Astrocyte (in vitro differentiated cells and primary cell): ENCODE data around the gene NTM.

Experiments
- EZH2 ChIP-seq: IDR thresholded peaks from 2 replicates; pipeline ENCODE4 v1.6.1; 2012; ENCODE audit warnings: mild to moderate bottlenecking, low read length, inconsistent platforms; ENCODE audit not compliant: insufficient read depth
- TF ChIP-seq, protein P1 (sequence below): IDR thresholded peaks from 2 replicates; pipeline ENCODE4 v1.5.1; 2011; ENCODE audit warnings: low read depth, mild to moderate bottlenecking, inconsistent platforms, low read length, moderate library complexity; ENCODE audit not compliant: insufficient read depth

DNA sequence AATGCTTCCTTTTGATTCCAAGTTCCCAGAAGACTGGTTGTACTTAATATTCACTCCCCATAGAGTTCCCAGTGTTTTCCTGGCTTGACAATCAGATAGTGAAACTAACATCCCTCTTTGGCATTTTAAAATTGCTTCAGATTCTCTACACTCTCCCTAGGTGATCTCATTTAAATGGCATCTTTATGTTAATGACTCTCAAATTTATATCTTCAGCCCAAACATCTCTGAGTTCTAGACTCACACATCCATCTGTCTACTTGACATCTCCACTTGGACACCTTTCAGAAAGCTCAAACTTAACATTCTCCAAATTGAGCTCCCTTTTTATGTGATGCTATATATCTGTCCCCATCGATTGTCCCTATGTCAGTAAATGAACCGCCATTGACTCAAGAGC, 232.0 kb downstream of the NTM start:
- TF ChIP-seq, protein P1, sequence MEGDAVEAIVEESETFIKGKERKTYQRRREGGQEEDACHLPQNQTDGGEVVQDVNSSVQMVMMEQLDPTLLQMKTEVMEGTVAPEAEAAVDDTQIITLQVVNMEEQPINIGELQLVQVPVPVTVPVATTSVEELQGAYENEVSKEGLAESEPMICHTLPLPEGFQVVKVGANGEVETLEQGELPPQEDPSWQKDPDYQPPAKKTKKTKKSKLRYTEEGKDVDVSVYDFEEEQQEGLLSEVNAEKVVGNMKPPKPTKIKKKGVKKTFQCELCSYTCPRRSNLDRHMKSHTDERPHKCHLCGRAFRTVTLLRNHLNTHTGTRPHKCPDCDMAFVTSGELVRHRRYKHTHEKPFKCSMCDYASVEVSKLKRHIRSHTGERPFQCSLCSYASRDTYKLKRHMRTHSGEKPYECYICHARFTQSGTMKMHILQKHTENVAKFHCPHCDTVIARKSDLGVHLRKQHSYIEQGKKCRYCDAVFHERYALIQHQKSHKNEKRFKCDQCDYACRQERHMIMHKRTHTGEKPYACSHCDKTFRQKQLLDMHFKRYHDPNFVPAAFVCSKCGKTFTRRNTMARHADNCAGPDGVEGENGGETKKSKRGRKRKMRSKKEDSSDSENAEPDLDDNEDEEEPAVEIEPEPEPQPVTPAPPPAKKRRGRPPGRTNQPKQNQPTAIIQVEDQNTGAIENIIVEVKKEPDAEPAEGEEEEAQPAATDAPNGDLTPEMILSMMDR = no peak
- TF ChIP-seq EZH2 = no peak
